NCI-H2081 treated with DMSO at 0.1 percent for 48 hours (cell line): Measurements from ENCODE around the gene CRTC1.
"Not testable (repeated sequence)": the region's sequence is repeated elsewhere in the genome, so short reads cannot be mapped to it uniquely, and the experiment has no call there.

Source experiments
- DNase-seq: peaks from one replicate; lab custom pipeline; 2025; lab: John Stamatoyannopoulos, UW

Gene CRTC1

GRCh38 chr19:18669524-18669817 lies 14.0 kb upstream of the CRTC1 start:
- DNase-seq: no peak

- no peak for DNase-seq
Measured at GRCh38 chr19:18669883-18670282, 13.6 kb upstream of the CRTC1 start.

- DNase-seq: no peak
Measured at GRCh38 chr19:18670312-18670711, 13.2 kb upstream of the CRTC1 start.

DNA sequence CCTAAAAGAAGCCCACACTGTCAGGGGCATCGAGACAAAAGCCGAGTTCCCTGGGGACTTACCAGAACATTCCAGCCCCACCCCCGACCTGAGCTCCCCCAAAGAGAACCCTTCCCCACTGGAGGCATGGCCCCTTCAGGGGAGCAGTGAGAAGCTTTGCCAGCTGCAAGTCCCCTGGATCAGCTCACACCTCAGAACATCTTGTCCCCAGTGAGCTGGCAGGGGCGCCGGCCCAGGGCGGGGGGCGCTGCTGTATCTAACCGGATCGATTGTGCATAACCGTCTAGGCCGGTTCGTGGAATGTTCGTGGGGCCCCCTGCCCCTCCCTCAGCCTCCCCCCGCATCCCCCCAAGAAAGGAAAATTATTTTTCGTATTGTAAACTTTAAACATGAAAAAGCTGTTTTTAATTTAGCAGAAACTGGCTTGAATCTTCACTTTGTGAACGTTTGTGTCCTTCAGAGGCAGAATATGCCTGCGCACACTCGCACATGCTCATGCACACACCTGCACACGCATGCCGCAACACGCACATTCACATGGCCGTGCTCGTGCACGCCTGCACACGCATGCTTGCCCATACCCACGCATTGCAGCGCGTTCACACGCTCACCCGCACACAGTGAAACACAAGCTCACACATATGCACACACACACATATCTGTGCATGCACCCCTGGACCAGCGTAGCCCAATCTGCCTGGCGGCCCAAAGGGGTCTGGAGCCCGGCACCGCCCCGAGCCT lies 12.0 kb upstream of the CRTC1 start:
- no peak for DNase-seq

GRCh38 chr19:18672044-18672451 lies 11.4 kb upstream of the CRTC1 start:
- DNase-seq: no peak

DNA sequence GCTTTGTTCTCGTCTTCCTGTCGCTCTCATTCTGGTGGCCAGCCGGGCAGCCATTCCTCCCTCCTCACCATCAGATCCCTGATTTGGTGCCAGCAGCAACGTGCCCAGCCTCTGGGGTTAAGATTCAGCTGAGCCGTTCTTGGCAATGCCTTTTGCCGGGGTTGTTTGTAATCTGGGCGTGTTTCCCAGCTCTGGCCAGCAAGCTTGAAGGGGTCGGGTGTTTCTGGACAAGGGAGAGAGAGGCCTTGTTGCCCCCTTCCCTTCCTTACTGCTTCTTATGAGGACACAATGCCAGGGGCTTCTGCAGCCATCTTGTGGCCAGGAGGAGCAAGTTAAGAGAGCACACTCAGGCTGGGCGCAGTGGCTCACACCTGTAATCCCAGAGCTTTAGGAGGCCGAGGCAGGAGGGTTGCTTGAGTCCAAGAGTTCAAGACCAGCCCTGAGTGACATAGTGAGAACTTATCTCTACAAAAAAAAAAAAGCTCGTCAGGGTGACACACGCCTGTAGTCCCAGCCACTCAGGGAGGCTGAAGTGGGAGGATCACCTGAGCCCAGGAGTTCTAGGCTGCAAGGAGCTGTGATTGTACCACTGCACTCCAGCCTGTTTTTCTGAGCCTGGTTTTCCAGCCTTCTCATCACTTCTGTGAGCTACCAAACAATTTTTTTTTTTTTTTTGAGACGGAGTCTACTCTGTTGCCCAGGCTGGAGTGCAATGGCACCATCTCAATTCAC lies 10.7 kb upstream of the CRTC1 start:
- DNase-seq: no peak

DNA sequence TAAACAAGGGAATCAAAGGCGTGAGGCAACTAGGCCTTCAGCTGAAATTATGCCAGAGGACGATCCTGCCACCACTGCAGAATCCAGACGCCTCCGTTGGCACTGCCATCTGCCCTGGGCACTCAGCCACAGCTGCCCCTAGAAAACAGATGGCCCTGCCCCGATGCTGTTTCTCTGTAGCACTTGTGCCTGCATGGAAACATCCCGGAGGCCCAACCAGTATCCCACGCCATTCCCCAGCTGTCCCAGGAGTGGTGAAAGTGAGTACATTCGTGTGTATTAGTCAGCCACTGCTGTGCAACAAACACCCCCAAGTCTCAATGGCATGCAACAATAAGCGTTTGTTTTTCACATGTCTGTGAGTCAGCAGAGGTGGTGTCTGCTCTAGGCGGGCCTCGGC lies 8.9 kb upstream of the CRTC1 start:
- DNase-seq: no peak

DNA sequence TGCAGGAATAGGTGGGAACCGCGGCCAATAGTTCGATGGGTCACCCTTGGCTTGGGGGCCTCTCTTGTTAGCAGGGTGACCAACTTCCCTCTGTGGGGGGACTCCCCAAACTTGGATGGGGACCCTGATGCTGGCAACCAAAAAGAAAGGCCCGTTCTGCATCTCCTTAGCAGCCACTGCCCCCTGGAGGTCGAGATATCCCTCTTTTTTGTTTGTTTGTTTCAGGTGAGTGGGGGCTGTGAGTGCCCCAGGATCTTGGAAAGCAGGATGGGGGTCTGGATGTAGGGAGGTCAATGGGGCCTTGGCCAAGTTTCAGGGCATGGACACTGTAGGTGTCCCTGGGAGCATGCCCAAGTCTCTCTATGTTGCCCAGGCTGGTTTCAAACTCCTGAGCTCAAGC lies 7.7 kb upstream of the CRTC1 start:
- no peak for DNase-seq

GRCh38 chr19:18676692-18677091 lies 6.8 kb upstream of the CRTC1 start:
- DNase-seq: no peak

DNA sequence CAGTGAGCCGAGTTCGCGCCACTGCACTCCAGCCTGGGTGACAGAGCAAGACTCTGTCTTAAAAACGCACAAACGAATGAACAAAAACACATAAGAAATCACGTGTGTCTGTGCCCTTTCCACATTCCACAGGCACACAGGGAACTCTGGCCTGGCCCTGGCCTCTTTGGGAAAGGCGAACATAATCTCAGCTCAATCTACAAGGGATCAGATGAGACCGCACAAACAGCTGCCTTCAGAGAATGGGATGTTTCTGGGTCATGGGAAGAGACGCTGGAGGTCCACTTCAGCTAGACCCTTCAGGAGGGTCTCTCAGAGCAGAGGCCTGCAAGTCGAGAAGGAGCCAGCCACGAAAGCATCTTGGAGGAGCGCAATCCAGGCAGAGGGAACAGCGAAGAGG lies 6.3 kb upstream of the CRTC1 start:
- no peak for DNase-seq

DNA sequence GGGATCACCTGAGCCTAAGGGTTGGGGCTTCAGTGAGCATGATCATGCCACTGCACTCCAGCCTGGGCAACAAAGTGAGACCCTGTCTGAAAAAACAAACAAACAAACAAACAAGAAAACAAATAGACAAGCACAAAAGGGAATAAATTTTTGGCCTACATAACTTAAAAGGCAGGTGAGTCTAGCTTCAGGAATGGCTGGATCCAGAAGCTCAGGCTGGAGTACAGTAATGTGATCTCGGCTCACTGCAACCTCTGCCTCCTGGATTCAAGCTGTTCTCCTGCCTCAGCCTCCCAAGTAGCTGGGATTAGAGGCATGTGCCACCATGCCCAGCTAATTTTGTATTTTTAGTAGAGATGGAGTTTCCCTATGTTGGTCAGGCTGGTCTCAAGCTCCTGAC lies 3.3 kb upstream of the CRTC1 start:
- not testable (repeated sequence) for DNase-seq

GRCh38 chr19:18682807-18683108 lies 722 bp upstream of the CRTC1 start:
- DNase-seq: no peak

DNA sequence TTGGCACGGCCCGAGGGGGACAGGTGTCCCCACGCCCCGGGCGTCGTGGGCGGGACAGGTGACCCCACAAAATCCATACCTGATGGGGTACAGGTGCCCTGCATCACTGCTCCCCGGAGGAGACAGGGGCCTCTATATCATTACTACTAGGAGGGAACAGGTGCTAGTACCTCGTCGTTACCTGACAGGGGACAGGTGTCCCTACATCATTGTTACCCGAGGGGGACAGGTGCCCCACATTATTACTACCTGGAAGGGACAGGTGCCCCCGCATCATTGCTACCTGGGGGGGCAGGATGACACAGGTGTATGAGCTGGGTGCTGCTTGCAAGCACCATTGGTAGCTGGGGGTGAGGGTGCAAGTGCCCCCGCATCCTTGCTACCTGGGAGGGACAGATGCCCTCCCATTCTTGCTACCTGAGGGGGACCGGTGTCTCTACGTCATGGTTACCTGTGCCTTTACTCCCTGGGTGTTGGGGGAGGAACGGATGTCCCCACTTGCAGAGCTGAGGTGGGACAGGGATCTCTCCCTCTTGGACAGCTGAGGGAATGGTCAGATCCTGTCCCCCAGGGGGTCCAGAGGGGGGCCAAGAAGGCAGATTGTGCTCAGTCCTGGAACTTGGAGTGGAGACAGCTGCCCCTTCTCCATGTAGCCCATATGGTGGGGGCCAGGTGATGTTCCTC lies 620 bp downstream of the CRTC1 start:
- no peak for DNase-seq

DNA sequence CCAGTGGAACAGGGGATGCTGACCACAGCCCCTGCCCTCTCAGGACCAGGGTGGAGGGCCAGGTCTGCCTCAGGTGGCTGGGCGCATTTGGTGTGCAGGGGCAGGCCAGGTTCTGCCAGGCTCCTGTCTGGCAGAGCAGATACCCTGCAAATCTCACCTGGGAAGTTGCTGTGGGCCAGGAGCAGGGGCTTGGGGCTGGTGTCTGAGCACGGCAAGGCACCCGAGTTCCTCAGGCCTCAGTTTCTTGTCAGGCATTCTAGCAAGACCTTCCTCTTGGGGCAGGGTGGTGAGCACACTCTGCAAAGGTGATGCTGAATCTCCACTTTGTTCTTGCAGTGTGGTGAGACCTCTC lies 1.1 kb downstream of the CRTC1 start:
- no peak for DNase-seq

DNA sequence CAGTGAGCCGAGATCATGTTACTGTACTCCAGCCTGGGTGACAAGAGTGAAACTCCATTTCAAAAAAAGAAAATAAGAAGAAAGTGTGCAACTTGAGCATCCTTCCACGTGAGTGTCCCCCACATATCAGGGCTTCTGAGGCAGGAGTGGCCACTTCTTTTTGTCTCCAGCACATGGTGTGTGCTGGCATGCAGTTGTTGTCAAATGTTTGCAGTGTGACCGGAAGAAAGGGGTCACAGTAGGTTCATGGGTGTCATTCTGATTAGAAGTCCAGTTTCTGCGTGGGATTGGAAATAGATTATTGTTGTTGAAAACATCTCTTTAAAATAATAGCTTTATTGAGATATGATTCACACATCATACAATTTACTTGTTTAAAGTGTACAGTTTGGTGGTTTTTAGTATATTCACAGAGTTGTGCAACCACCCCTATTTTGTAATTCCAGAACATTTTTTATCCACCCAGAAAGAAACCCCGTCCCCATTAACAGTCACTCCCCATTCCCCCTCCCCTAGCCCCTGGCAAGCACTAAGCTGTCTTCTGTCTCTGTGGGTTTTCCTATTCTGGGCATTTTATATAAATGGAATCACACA lies 2.2 kb downstream of the CRTC1 start:
- DNase-seq: no peak

DNA sequence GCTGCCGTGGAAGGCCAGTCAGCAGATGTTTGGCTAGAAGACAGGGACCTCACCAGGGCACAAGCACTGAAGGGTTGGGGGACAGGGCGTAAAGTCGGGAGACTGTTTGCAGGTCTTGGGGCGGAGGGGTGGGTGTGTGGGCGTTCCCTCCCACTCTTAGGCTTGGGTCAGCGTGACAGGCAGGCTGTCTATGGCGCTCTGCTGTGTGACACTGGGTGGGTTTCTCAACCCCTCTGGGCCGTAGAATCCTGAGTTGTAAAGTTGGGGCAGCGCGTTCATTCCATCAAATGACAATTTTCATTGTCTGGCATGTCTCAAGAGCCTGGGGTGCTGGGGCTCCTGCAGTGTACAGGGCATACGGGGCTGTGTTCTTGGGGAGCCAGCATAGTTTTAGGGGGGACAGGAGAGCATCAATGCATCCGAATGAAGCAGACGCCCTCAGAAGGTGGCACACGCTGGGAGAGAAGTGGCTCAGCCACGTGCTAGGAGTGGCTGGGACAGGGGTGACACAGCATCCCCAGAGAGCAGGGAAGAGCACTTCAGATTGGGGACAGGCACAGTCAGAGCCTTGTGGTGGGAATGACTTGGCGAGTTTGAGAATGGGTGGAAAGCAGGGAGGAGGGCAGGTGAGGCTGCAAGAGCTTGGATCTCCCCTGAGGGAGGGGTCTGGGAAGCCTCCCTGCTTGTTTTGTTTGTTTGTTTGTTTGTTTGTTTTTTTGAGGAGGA lies 4.4 kb downstream of the CRTC1 start:
- no peak for DNase-seq

DNA sequence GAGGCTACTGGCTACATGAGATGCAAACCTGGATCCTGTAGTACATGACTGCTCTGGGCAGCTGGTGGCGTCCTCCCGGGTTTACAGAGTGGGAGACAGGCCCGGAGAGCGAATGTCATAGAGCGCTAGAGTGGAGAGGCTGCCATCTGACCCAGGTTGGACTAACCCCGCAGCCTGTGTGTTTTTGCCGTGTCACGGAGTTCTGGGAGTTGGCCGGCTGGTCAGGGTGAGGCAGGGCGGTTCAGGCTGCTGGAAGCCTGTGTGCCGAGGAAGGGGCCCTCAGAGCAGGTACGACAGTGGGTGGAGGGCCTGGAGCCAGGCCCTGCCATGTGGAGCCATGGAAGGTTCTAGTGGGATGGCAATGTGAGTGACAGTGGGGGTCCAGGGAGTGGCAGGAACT lies 12.5 kb downstream of the CRTC1 start:
- DNase-seq: no peak

- no peak for DNase-seq
Measured at GRCh38 chr19:18697680-18698079, 14.2 kb downstream of the CRTC1 start.

DNA sequence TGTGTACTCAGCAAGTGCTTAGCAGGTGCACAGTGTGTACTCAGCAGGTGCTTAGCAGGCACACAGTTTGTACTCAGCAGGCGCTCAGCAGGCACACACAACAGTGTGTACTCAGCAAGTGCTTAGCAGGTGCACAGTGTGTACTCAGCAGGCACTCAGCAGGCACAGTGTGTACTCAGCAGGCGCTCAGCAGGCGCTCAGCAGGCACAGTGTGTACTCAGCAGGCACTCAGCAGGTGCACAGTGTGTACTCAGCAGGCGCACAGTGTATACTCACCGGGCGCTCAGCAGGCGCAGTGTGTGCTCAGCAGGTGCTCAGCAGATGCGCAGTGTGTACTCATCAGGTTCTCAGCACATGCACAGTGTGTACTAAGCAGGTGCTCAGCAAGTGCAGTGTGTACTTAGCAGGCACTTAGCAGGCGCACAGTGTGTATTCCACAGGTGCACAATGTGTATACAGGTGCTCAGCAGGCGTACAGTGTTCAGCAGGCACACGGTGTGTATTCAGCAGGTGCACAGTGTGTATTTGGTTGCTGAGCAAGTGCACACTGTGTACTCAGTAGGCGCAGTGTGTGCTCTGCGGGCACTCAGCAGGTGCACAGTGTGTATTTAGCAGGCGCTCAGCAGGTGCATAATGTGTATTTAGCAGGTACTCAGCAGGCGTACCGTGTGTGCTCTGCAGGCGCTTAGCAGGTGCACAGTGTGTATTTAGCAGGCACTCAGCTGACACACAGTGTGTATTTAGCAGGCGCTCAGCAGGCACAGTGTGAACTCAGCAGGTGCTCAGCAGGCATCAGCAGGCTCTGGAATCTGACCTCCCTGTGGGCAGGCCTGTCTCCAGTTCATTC lies 15.1 kb downstream of the CRTC1 start:
- DNase-seq: no peak

- DNase-seq: no peak
Measured at GRCh38 chr19:18699403-18700054, 16.0 kb downstream of the CRTC1 start.
